GM12878 (cell line): Measurements from ENCODE around the gene NDST4.

Experiments used
- ASH2L ChIP-seq: fragments of 300-600, 200-600 bp; sonication (generic); IDR thresholded peaks from 2 replicates; pipeline ENCODE4 v1.6.1; 2017; ENCODE audit warnings: low read depth, mild to moderate bottlenecking, borderline replicate concordance
- CBFB ChIP-seq: IDR thresholded peaks from 2 replicates; pipeline ENCODE4 v1.6.1; 2016; ENCODE audit warnings: antibody characterized with exemption, low read depth
- CEBPB ChIP-seq, 2 experiments: fragments of 150-350 bp in 1 of 2; IDR thresholded peaks; 2 replicates each; pipeline ENCODE4 v1.6.1; 2012 to 2014; ENCODE audit warnings: low read depth in 2 of 2, low read length in 2 of 2, borderline replicate concordance in 1 of 2, inconsistent platforms in 1 of 2
- EP300 ChIP-seq, 2 experiments: fragments of 150-350 bp in 1 of 2; IDR thresholded peaks; 2 replicates each; pipeline ENCODE4 v1.6.1; 2011 to 2012; ENCODE audit warnings: low read depth in 2 of 2, low read length in 2 of 2, borderline replicate concordance in 1 of 2, improper control_type of control experiment in 1 of 2, inconsistent platforms in 1 of 2; ENCODE audit not compliant: control insufficient read depth in 1 of 2
- EZH2 ChIP-seq: IDR thresholded peaks from 2 replicates; pipeline ENCODE4 v1.6.1; 2012; ENCODE audit warnings: low read depth, mild to moderate bottlenecking, control low read depth, inconsistent platforms, low read length, borderline replicate concordance; ENCODE audit not compliant: control insufficient read depth
- FOS ChIP-seq: IDR thresholded peaks from 3 replicates; pipeline ENCODE4 v1.6.1; 2011; ENCODE audit warnings: borderline replicate concordance; ENCODE audit not compliant: insufficient read length; ENCODE audit errors: extremely low read depth
- FOXM1 ChIP-seq: IDR thresholded peaks from 2 replicates; pipeline ENCODE4 v1.6.1; 2012; ENCODE audit warnings: low read depth, mild to moderate bottlenecking, inconsistent platforms, low read length, moderate library complexity
- GABPA ChIP-seq: IDR thresholded peaks from 2 replicates; pipeline ENCODE4 v1.6.1; 2014; ENCODE audit warnings: antibody characterized with exemption, low read depth, mild to moderate bottlenecking, inconsistent platforms
- POLR2A ChIP-seq: IDR thresholded peaks from 2 replicates; pipeline ENCODE4 v1.6.1; 2011; ENCODE audit warnings: low read depth, mild to moderate bottlenecking, low read length
- TCF7 ChIP-seq: IDR thresholded peaks from 2 replicates; pipeline ENCODE4 v1.6.1; 2014; ENCODE audit warnings: antibody characterized with exemption, borderline replicate concordance
- ZNF217 ChIP-seq: fragments of 450-650 bp; IDR thresholded peaks from 2 replicates; pipeline ENCODE4 v1.6.1; 2017; ENCODE audit warnings: antibody characterized with exemption, mild to moderate bottlenecking
- TF ChIP-seq, protein P1 (sequence below): IDR thresholded peaks from 2 replicates; pipeline ENCODE4 v1.6.1; 2012; ENCODE audit warnings: low read depth, low read length, improper control_type of control experiment
- TF ChIP-seq, protein P2 (sequence below), 3 experiments: IDR thresholded peaks in 2 of 3; conservative IDR thresholded peaks in 1 of 3; 2 replicates each; pipeline ENCODE4 v1.5.1; 2011; ENCODE audit warnings: low read depth in 3 of 3, low read length in 3 of 3, mild to moderate bottlenecking in 3 of 3, control low read depth in 2 of 3, moderate library complexity in 2 of 3, inconsistent platforms in 1 of 3, mixed read lengths in 1 of 3; ENCODE audit not compliant: control insufficient read depth in 2 of 3, insufficient read depth in 1 of 3; ENCODE audit errors: extremely low read depth in 1 of 3

DNA sequence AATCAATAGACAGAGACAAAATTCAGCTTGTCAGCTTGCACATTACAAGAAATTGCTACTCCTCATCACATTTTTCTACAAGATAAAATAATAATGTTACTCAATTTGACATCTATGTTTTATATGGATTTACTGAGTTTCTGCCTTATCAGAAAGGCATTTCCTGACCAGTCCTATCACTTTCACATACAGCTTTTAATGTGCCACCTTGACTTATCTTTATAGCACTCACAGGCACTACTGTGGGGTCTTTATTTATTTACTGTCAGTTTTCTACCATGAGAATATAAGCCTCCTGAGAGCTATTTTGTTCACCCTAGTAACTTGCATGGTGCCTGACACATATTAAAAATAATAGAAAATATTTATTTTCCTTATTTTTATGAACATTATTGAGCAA, 6.0 kb downstream of the NDST4 start:
- TF ChIP-seq EZH2, result no peak
- TF ChIP-seq, protein P1, sequence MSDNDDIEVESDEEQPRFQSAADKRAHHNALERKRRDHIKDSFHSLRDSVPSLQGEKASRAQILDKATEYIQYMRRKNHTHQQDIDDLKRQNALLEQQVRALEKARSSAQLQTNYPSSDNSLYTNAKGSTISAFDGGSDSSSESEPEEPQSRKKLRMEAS, result no peak
- TF ChIP-seq, protein P2, sequence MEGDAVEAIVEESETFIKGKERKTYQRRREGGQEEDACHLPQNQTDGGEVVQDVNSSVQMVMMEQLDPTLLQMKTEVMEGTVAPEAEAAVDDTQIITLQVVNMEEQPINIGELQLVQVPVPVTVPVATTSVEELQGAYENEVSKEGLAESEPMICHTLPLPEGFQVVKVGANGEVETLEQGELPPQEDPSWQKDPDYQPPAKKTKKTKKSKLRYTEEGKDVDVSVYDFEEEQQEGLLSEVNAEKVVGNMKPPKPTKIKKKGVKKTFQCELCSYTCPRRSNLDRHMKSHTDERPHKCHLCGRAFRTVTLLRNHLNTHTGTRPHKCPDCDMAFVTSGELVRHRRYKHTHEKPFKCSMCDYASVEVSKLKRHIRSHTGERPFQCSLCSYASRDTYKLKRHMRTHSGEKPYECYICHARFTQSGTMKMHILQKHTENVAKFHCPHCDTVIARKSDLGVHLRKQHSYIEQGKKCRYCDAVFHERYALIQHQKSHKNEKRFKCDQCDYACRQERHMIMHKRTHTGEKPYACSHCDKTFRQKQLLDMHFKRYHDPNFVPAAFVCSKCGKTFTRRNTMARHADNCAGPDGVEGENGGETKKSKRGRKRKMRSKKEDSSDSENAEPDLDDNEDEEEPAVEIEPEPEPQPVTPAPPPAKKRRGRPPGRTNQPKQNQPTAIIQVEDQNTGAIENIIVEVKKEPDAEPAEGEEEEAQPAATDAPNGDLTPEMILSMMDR (IDR thresholded peaks at IDR 0.05 in 2 of 3, conservative IDR thresholded peaks at IDR 0.05 in 1 of 3; ENCODE audit: control insufficient read depth in 2 of 3, extremely low read depth in 1 of 3, insufficient read depth in 1 of 3, low read depth in 3 of 3, low read length in 3 of 3), result no peak
- no peak for TF ChIP-seq FOS
- no peak for TF ChIP-seq CEBPB (IDR thresholded peaks at IDR 0.05; ENCODE audit: borderline replicate concordance in 1 of 2, low read depth in 2 of 2, low read length in 2 of 2)
- no peak for TF ChIP-seq POLR2A
- no peak for TF ChIP-seq GABPA
- TF ChIP-seq TCF7, result no peak
- TF ChIP-seq ZNF217, result no peak
- no peak for TF ChIP-seq FOXM1
- TF ChIP-seq CBFB, result no peak
- TF ChIP-seq EP300 (IDR thresholded peaks at IDR 0.05; ENCODE audit: borderline replicate concordance in 1 of 2, control insufficient read depth in 1 of 2, low read depth in 2 of 2, low read length in 2 of 2), result no peak
- TF ChIP-seq ASH2L, result no peak
